HG03565 (cell line): ENCODE measurements around the gene AGBL4.

Source experiments
- ATAC-seq: cut with Tn5 transposase; IDR thresholded peaks from one replicate; pipeline ENCODE4 v1.9.1; 2021; ENCODE audit warnings: mild to moderate bottlenecking, moderate library complexity; ENCODE audit not compliant: unreplicated experiment

The AGBL4 gene

GRCh38 chr1:48784301-48784700 lies 1239.5 kb downstream of the AGBL4 start:
- ATAC-seq: no peak

- ATAC-seq: no peak
These were observed 1246.4 kb downstream of the AGBL4 start for GRCh38 chr1:48777219-48777895.

GRCh38 chr1:48776393-48777218 lies 1247.1 kb downstream of the AGBL4 start, which contains the start of gene BEND5:
TSS of gene BEND5 (minus strand) at chr1:48776891. CDS start at chr1:48776831, 60 bp downstream.
- no peak for ATAC-seq

GRCh38 chr1:48775831-48776392 lies 1247.8 kb downstream of the AGBL4 start:
- ATAC-seq: no peak

- no peak for ATAC-seq
These were observed 1250.6 kb downstream of the AGBL4 start for GRCh38 chr1:48773133-48773532.

- no peak for ATAC-seq
These were observed 1251.5 kb downstream of the AGBL4 start for GRCh38 chr1:48772211-48772610.

- no peak for ATAC-seq
These were observed 1252.2 kb downstream of the AGBL4 start for GRCh38 chr1:48771561-48771960.

GRCh38 chr1:48767975-48768510 lies 1255.7 kb downstream of the AGBL4 start:
- ATAC-seq: no peak

- ATAC-seq: no peak
These were observed 1258.4 kb downstream of the AGBL4 start for GRCh38 chr1:48765335-48765734.

GRCh38 chr1:48761986-48762385 lies 1261.8 kb downstream of the AGBL4 start:
- no peak for ATAC-seq

GRCh38 chr1:48761411-48761810 lies 1262.3 kb downstream of the AGBL4 start:
- ATAC-seq: no peak

- ATAC-seq: no peak
These were observed 1262.9 kb downstream of the AGBL4 start for GRCh38 chr1:48760857-48761256.

- ATAC-seq: no peak
These were observed 1264.8 kb downstream of the AGBL4 start for GRCh38 chr1:48758976-48759375.

GRCh38 chr1:48757363-48757762 lies 1266.4 kb downstream of the AGBL4 start:
- ATAC-seq: no peak

GRCh38 chr1:48756683-48757316 lies 1267.0 kb downstream of the AGBL4 start:
- no peak for ATAC-seq

- no peak for ATAC-seq
These were observed 1270.5 kb downstream of the AGBL4 start for GRCh38 chr1:48753293-48753692.

- peak; percentile 94 for ATAC-seq
These were observed 1273.6 kb downstream of the AGBL4 start for GRCh38 chr1:48750109-48750508.

- ATAC-seq: no peak
These were observed 1274.7 kb downstream of the AGBL4 start for GRCh38 chr1:48749068-48749467.

GRCh38 chr1:48746906-48747305 lies 1276.8 kb downstream of the AGBL4 start:
- ATAC-seq: no peak

GRCh38 chr1:48744032-48744431 lies 1279.7 kb downstream of the AGBL4 start:
- no peak for ATAC-seq

GRCh38 chr1:48743480-48743879 lies 1280.3 kb downstream of the AGBL4 start:
- ATAC-seq: no peak
